ENCODE results near the gene HEMK1.

Gene HEMK1

GRCh38 chr3:50617096-50617791, 47.9 kb downstream of the HEMK1 start, which contains the start of gene MAPKAPK3:
MAPKAPK3 (plus strand) TSS chr3:50617151; CDS start chr3:50617566, 415 bp downstream.
- no peak for DNase-seq

GRCh38 chr3:50617911-50618481, 48.7 kb downstream of the HEMK1 start:
- no peak for DNase-seq

- DNase-seq: no peak
Observed at GRCh38 chr3:50620420-50620819, 51.1 kb downstream of the HEMK1 start.

GRCh38 chr3:50620820-50621219, 51.5 kb downstream of the HEMK1 start:
- no peak for DNase-seq

- no peak for DNase-seq
Observed at GRCh38 chr3:50622881-50623280, 53.6 kb downstream of the HEMK1 start.

GRCh38 chr3:50623840-50624474, 54.6 kb downstream of the HEMK1 start:
- peak; percentile 42 for DNase-seq

- no peak for DNase-seq
Observed at GRCh38 chr3:50624634-50625033, 55.3 kb downstream of the HEMK1 start.

- DNase-seq: no peak
Observed at GRCh38 chr3:50625231-50626182, 56.2 kb downstream of the HEMK1 start.

GRCh38 chr3:50626401-50626800, 57.1 kb downstream of the HEMK1 start:
- no peak for DNase-seq

- no peak for DNase-seq
Observed at GRCh38 chr3:50627407-50628051, 58.2 kb downstream of the HEMK1 start.

GRCh38 chr3:50628601-50629000, 59.3 kb downstream of the HEMK1 start:
- no peak for DNase-seq

- DNase-seq: no peak
Observed at GRCh38 chr3:50630394-50630793, 61.1 kb downstream of the HEMK1 start.

- DNase-seq: no peak
Observed at GRCh38 chr3:50630877-50631276, 61.6 kb downstream of the HEMK1 start.

GRCh38 chr3:50632450-50632849, 63.1 kb downstream of the HEMK1 start:
- DNase-seq: no peak

- DNase-seq: no peak
Observed at GRCh38 chr3:50633230-50633790, 64.0 kb downstream of the HEMK1 start.

GRCh38 chr3:50635066-50635465, 65.7 kb downstream of the HEMK1 start:
- DNase-seq: no peak

GRCh38 chr3:50637011-50637410, 67.7 kb downstream of the HEMK1 start:
- DNase-seq: no peak

- no peak for DNase-seq
Observed at GRCh38 chr3:50637945-50638344, 68.6 kb downstream of the HEMK1 start.

GRCh38 chr3:50639055-50639494, 69.8 kb downstream of the HEMK1 start:
- DNase-seq: no peak

- DNase-seq: no peak
Observed at GRCh38 chr3:50642382-50642781, 73.1 kb downstream of the HEMK1 start.

GRCh38 chr3:50644561-50644960, 75.2 kb downstream of the HEMK1 start:
- DNase-seq: no peak

GRCh38 chr3:50645378-50645777, 76.1 kb downstream of the HEMK1 start:
- DNase-seq: no peak
